Measurements from ENCODE around the gene SLC25A23.
A peak's percentile ranks its signal among the peaks of the same experiment; 100 is the strongest.

Gene SLC25A23

DNA sequence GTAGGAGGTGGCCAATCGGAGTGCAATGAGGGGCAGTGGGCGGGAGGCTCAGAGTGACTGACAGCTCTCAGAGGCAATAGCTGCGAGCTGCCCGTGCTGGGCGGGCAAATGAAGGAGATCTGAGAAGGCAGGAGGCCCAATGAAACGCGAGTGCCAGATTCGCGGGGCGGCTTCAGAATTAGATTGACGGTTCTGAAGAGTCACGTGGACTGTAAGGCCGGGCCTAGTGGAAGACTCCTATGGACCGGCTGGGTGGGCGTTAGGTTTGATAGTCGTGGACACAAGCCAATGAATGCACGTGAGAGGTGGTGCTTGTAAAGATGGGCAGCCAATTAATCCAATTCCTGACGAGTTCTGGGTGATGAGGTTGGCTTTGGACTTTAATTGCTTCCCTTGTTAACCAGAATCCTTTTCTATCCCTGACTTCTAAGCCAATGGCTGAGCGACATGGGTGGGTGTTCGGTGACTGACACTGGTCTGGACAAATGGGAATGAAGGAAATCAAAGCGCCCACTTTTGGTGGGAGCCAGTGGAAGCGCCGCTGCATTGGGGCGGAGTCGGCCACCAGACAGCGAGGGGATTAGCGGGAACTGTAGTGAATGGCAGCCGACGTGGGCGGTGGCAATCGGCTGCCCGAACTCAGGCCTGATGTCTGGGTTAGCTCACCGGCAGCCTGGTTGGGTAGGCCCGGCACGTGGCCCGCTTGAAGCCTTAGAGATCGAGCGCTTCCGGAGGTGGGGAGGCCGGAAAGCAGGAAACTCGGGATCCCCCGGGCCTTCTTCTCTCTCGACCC is 34.5 kb downstream of the SLC25A23 start:
- H3K4me3 ChIP-seq (ENCODE audit: low read depth, low read length): no peak overlapping the region
- TF ChIP-seq, protein P1, sequence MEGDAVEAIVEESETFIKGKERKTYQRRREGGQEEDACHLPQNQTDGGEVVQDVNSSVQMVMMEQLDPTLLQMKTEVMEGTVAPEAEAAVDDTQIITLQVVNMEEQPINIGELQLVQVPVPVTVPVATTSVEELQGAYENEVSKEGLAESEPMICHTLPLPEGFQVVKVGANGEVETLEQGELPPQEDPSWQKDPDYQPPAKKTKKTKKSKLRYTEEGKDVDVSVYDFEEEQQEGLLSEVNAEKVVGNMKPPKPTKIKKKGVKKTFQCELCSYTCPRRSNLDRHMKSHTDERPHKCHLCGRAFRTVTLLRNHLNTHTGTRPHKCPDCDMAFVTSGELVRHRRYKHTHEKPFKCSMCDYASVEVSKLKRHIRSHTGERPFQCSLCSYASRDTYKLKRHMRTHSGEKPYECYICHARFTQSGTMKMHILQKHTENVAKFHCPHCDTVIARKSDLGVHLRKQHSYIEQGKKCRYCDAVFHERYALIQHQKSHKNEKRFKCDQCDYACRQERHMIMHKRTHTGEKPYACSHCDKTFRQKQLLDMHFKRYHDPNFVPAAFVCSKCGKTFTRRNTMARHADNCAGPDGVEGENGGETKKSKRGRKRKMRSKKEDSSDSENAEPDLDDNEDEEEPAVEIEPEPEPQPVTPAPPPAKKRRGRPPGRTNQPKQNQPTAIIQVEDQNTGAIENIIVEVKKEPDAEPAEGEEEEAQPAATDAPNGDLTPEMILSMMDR (IDR thresholded peaks at IDR 0.05; ENCODE audit: low read depth, low read length): no peak
- TF ChIP-seq, protein P2, sequence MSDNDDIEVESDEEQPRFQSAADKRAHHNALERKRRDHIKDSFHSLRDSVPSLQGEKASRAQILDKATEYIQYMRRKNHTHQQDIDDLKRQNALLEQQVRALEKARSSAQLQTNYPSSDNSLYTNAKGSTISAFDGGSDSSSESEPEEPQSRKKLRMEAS (IDR thresholded peaks at IDR 0.05; ENCODE audit: low read depth, low read length): peak; percentile 99
- TF ChIP-seq MYC (IDR thresholded peaks at IDR 0.05; ENCODE audit: low read depth, low read length): peak; percentile 67
- no peak for TF ChIP-seq POLR2A (IDR thresholded peaks at IDR 0.05; ENCODE audit: extremely low read depth, insufficient read length)

DNA sequence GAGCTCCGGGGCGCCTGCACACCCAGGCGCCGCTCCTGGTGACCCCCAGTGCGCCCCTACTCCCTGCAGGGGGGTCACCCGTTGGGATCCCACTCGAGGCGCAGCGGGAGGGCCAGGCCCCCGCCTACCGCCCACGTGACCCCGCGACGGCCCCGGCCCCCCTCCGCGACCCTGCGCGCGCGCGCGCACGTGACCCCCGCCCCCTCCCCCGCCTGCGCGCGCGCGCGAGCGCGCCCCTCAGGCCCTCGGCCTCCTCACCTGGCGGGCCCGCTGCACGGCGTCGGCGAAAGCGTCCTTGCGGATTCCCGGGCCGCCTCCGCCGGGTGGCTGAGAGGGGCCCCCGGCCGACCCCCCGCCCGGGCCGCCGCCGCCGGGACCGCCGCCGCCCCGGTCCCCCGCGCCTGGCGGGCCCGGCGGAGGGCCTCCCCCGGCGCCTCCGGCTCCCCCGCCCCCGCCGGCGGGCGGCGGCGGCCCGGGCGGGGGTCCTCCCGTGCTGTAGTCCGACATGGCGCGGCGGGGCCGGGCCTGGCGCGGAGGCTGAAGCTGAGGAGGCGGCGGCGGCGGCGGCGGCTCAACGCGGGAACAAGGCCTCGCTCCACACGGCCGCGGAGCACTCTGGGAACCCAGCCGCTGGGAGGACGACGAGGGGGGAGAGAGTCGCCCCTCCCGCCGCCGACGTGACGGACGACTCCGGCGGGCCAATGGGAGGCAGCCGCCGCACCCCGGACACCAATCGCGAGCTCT is 35.2 kb downstream of the SLC25A23 start, which contains the start of gene KHSRP:
Gene KHSRP (minus strand): TSS at position 617 of the 744 bp plus-strand sequence. CDS start 110 bp downstream, at position 507.
- TF ChIP-seq, protein P1 (IDR thresholded peaks at IDR 0.05; ENCODE audit: low read depth, low read length): no peak
- TF ChIP-seq, protein P2 (IDR thresholded peaks at IDR 0.05; ENCODE audit: low read depth, low read length): 0 out of 2 replicates have a peak, but pooled peaks have one; percentile 42
- TF ChIP-seq POLR2A (IDR thresholded peaks at IDR 0.05; ENCODE audit: extremely low read depth, insufficient read length): peak; percentile 63
- H3K4me3 ChIP-seq (ENCODE audit: low read depth, low read length): peak within 1 kb of the TSS; percentile 90
- peak; percentile 30 for DNase-seq (ENCODE audit: low read depth)

More for the DNA sequence above, 34.5 kb downstream of the SLC25A23 start:
- DNase-seq (ENCODE audit: low read depth): peak; percentile 99

DNA sequence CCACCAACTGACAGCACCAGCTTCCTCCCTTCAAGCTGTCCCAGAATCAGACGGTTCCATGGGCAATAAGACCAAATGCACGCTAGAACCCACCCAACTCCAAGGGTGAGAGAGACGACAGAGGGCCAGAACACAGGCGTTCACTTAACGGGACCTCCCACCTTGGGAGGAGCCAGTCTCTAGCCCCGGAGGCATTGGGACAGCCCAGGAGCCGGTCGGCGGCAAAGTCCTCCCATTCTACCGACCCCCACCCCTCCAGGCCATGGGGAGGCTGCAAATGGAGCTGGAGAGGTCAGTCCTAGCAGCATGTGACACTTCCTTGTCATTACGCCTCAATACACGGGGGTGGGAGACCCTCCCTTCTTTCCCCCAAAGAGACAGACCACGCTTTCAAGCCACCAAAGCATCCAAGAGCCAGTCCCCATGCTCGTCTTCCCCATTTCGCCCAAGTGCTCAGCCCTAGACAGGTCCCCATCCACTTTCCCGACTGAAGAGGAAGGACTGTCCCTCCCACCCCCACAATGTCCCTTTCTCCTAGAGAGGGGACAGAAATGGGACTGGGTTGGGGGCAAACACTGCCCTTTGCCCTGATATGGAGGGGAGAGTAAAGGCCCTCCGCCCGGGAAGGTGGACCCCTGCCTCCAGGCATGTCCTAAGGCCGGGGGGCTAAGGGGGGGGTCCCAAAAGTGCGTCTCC is 35.9 kb downstream of the SLC25A23 start:
- TF ChIP-seq MYC (IDR thresholded peaks at IDR 0.05; ENCODE audit: low read depth, low read length) (no peak), POLR2A (IDR thresholded peaks at IDR 0.05; ENCODE audit: extremely low read depth, insufficient read length) (no peak)
- TF ChIP-seq, protein P2 (IDR thresholded peaks at IDR 0.05; ENCODE audit: low read depth, low read length): no peak
- TF ChIP-seq, protein P1 (IDR thresholded peaks at IDR 0.05; ENCODE audit: low read depth, low read length): no peak
- DNase-seq (ENCODE audit: low read depth): peak; percentile 57
- peak overlapping the region; percentile 90 for H3K4me3 ChIP-seq (ENCODE audit: low read depth, low read length)

DNA sequence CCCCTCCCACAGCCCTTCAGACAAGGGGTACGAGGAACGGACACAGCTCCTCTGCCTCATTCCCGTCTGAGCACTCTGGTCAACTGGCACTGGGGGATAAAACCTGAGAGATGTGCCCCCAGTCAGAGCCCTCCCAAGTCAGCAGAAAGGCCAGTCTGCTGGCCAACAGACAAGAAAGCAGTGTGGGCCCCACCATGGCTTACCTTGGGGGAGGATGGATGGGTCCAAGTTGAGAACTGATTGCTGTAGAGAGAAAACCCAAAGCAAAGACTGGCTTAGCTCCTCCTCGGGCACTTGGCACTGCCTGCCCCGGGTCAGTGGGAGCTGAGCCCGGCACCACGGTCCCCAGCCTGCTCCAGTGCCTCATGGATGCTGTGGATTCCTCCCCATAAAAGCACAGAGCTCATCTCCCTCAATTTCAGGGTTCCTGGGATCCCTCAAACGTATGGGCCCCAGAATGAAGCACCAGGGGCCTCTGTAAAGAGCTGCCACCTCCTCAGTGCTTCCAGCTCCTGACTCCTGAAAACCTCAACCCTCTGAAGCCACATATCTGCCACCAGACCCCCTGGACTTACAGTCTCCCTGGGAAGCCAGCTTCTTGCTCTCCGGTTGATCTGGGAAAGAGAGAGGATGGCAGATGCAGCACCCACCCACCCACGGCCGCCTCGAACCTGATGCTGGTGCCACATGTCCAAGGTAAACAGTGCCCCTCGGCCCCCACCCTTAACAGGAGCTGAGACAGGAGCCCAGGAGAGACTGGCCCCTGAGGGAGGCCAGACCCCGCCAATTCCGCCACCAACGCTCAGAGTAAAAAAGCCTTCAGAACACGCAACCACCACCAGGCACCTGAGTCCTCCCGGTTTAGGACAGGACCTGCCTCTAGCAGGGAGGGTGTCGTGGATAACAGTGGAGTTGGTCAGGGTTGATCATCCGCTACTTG is 38.2 kb downstream of the SLC25A23 start:
- H3K4me3 ChIP-seq (ENCODE audit: low read depth, low read length): peak overlapping the region; percentile 90
- TF ChIP-seq, protein P1 (IDR thresholded peaks at IDR 0.05; ENCODE audit: low read depth, low read length): no peak
- DNase-seq (ENCODE audit: low read depth): no peak

GRCh38 chr19:6418562-6418932 is 41.0 kb downstream of the SLC25A23 start:
- no peak overlapping the region for H3K4me3 ChIP-seq (ENCODE audit: low read depth, low read length)
- no peak for TF ChIP-seq MYC (IDR thresholded peaks at IDR 0.05; ENCODE audit: low read depth, low read length)
- TF ChIP-seq, protein P1 (IDR thresholded peaks at IDR 0.05; ENCODE audit: low read depth, low read length): no peak
- TF ChIP-seq POLR2A (IDR thresholded peaks at IDR 0.05; ENCODE audit: extremely low read depth, insufficient read length): no peak
- TF ChIP-seq, protein P2 (IDR thresholded peaks at IDR 0.05; ENCODE audit: low read depth, low read length): no peak
- no peak for DNase-seq (ENCODE audit: low read depth)
